SU-DHL-6 (cell line): Measurements from ENCODE around the gene FAM81A.

Experiments
- H2AFZ ChIP-seq: fragments of 200-600 bp; sonication (generic); 2 replicates; pipeline ENCODE4 v1.6.1; 2014; ENCODE audit warnings: low read depth, mild to moderate bottlenecking, moderate library complexity, mixed read lengths, antibody characterized with exemption, low read length; ENCODE audit not compliant: severe bottlenecking
- H3F3A ChIP-seq: fragments of 200-600 bp; shearing (Covaris generic); 2 replicates; pipeline ENCODE4 v1.6.0; 2016; ENCODE audit warnings: antibody characterized with exemption, mild to moderate bottlenecking; ENCODE audit not compliant: insufficient read depth
- H3K27ac ChIP-seq: fragments of 200-600 bp; sonication (generic); 2 replicates; pipeline ENCODE4 v1.5.1; 2016; ENCODE audit warnings: low read depth, mild to moderate bottlenecking, low read length, moderate library complexity, mixed read lengths
- H3K27me3 ChIP-seq: fragments of 200-600 bp; sonication (generic), shearing (Covaris generic); 2 replicates; pipeline ENCODE4 v1.6.0; 2014; ENCODE audit warnings: mild to moderate bottlenecking, low read length
- H3K36me3 ChIP-seq: fragments of 200-600 bp; sonication (generic); 2 replicates; pipeline ENCODE4 v1.6.1; 2014; ENCODE audit warnings: mild to moderate bottlenecking, low read length, mixed read lengths
- H3K4me2 ChIP-seq: fragments of 300-600, 200-600 bp; shearing (Covaris generic), sonication (generic); 2 replicates; pipeline ENCODE4 v1.6.0; 2014; ENCODE audit warnings: low read length, low read depth, mild to moderate bottlenecking; ENCODE audit not compliant: poor library complexity, severe bottlenecking
- H3K4me3 ChIP-seq: fragments of 200-600 bp; sonication (generic); 2 replicates; pipeline ENCODE4 v1.5.1; 2014; ENCODE audit warnings: antibody characterized with exemption, low read length, mild to moderate bottlenecking, mixed read lengths; ENCODE audit not compliant: insufficient read depth, poor library complexity, severe bottlenecking
- H3K79me2 ChIP-seq: fragments of 200-600 bp; sonication (generic); 2 replicates; pipeline ENCODE4 v1.6.1; 2014; ENCODE audit warnings: mild to moderate bottlenecking, low read length, moderate library complexity; ENCODE audit not compliant: insufficient read depth
- H3K9ac ChIP-seq: fragments of 200-600 bp; sonication (generic); 2 replicates; pipeline ENCODE4 v1.7.0; 2014; ENCODE audit warnings: mild to moderate bottlenecking, low read length
- H3K9me2 ChIP-seq: fragments of 200-600 bp; sonication (generic); replicated peaks from 2 replicates; pipeline ENCODE4 v1.6.1; 2014; ENCODE audit warnings: low read length; ENCODE audit not compliant: insufficient read depth
- H3K9me3 ChIP-seq: fragments of 200-600 bp; sonication (generic); 2 replicates; pipeline ENCODE4 v1.6.1; 2014; ENCODE audit warnings: low read length, mixed read lengths; ENCODE audit not compliant: insufficient read depth
- H4K20me1 ChIP-seq: fragments of 200-600 bp; sonication (generic); 2 replicates; pipeline ENCODE4 v1.6.1; 2014; ENCODE audit warnings: low read depth, mild to moderate bottlenecking, antibody characterized with exemption, low read length, moderate library complexity, mixed read lengths
- EZH2phosphoT487 ChIP-seq: fragments of 200-600 bp; sonication (generic), shearing (Covaris generic); conservative IDR thresholded peaks from 2 replicates; pipeline ENCODE4 v1.6.1; 2018; ENCODE audit warnings: mild to moderate bottlenecking, antibody characterized with exemption, low read length, moderate library complexity, mixed read lengths
- TF ChIP-seq, protein P1 (sequence below): fragments of 200-600 bp; sonication (generic); IDR thresholded peaks from one replicate; pipeline ENCODE4 v1.5.1; 2017; ENCODE audit warnings: antibody characterized with exemption, mild to moderate bottlenecking, low read length, moderate library complexity; ENCODE audit not compliant: insufficient read depth, poor library complexity, severe bottlenecking

Gene FAM81A

DNA sequence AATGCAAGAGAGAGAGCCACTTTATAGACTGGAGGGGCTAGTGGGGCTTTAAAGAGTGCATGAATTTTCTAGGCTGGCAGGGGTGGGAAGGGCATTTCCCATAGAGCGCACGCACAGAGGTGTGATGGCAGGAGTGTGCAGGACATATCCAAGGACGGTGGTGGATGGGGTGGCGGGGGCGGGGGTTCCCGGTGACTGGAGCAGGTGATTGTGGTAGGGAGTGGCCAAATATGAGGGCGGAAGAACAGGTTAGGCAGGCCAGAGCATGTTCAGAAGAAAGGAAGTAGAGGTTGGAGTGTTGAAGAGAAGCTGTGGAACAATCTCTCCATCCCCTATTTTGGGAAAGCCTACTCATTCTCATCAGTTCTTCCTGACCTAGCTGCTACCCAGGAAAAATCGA lies 18.1 kb downstream of the FAM81A start:
- H3K27ac ChIP-seq = no peak overlapping the region
- no peak overlapping the region for H2AFZ ChIP-seq
- peaks cover 5% of the 10 kb centered on the region; the same call in 1 of the 2 replicates for H3F3A ChIP-seq
- H3K27me3 ChIP-seq = no peaks in the 10 kb centered on the region
- no peak overlapping the region for H3K4me2 ChIP-seq
- H3K36me3 ChIP-seq = peaks cover 36% of the 10 kb centered on the region
- peaks cover 80% of the 10 kb centered on the region for H3K79me2 ChIP-seq
- TF ChIP-seq EZH2phosphoT487 = no peak
- TF ChIP-seq, protein P1, sequence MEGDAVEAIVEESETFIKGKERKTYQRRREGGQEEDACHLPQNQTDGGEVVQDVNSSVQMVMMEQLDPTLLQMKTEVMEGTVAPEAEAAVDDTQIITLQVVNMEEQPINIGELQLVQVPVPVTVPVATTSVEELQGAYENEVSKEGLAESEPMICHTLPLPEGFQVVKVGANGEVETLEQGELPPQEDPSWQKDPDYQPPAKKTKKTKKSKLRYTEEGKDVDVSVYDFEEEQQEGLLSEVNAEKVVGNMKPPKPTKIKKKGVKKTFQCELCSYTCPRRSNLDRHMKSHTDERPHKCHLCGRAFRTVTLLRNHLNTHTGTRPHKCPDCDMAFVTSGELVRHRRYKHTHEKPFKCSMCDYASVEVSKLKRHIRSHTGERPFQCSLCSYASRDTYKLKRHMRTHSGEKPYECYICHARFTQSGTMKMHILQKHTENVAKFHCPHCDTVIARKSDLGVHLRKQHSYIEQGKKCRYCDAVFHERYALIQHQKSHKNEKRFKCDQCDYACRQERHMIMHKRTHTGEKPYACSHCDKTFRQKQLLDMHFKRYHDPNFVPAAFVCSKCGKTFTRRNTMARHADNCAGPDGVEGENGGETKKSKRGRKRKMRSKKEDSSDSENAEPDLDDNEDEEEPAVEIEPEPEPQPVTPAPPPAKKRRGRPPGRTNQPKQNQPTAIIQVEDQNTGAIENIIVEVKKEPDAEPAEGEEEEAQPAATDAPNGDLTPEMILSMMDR = no peak
- no peak overlapping the region for H3K4me3 ChIP-seq
- no peaks in the 10 kb centered on the region for H3K9me3 ChIP-seq
- no peak overlapping the region for H3K9ac ChIP-seq
- H4K20me1 ChIP-seq = 0 out of 2 replicates have a peak, but pooled peaks cover 7% of the 10 kb centered on the region
- H3K9me2 ChIP-seq = no peaks in the 10 kb centered on the region

DNA sequence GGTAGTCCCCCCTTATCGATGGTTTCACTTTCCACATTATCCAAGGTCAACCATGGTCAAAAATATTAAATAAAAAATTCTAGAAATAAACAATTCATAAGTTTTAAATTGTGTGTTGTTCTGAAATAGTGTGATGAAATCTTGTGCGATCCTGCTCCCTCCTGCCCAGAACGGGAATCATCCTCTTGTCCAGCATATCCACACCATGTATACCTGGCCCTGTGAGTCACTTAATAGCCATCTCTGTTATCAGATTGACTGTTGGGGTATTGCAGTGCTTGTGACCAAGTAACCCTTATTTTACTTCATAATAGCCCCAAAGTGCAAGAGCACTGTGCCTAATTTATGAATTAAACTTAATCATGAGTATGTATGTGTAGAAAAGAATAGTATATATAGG lies 19.1 kb downstream of the FAM81A start:
- Histone ChIP-seq H3K79me2 (peaks cover 80% of the 10 kb centered on the region), H4K20me1 (0 out of 2 replicates have a peak, but pooled peaks cover 7% of the 10 kb centered on the region), H3K27me3 (no peaks in the 10 kb centered on the region), H2AFZ (no peak overlapping the region), H3K9me3 (no peaks in the 10 kb centered on the region), H3K9ac (no peak overlapping the region), H3K9me2 (no peaks in the 10 kb centered on the region), H3K4me3 (no peak overlapping the region), H3K4me2 (no peak overlapping the region), H3F3A (peaks cover 5% of the 10 kb centered on the region; the same call in 1 of the 2 replicates), H3K27ac (no peak overlapping the region), H3K36me3 (peaks cover 44% of the 10 kb centered on the region)
- TF ChIP-seq EZH2phosphoT487 = no peak
- TF ChIP-seq, protein P1 = no peak

DNA sequence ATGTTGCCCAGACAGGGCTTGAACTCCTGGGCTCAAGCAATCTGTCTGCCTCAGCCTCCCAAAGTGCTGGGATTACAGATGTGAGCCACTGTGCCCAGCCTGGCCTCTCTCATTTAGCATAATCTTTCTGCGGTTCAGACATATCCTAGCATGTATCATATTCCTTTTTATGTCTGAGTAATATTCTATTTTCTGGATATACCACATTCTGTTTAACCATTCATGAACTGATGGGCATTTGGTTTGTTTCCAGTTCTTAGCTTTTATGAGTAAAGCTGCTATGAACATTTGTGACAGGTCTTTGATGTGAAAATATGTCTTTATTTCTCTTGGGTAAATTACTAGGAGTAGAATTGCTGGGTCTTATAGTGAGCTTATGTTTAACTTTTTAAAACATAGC lies 23.5 kb downstream of the FAM81A start:
- Histone ChIP-seq H3K27ac (no peak overlapping the region), H3K79me2 (peaks cover 77% of the 10 kb centered on the region), H3K9me3 (no peaks in the 10 kb centered on the region), H3K9ac (no peak overlapping the region), H3K27me3 (no peaks in the 10 kb centered on the region), H3K4me3 (no peak overlapping the region), H3K9me2 (no peaks in the 10 kb centered on the region), H3K36me3 (peaks cover 75% of the 10 kb centered on the region), H2AFZ (no peak overlapping the region), H3K4me2 (no peak overlapping the region), H3F3A (peaks cover 2% of the 10 kb centered on the region; the same call in 1 of the 2 replicates), H4K20me1 (0 out of 2 replicates have a peak, but pooled peaks cover 7% of the 10 kb centered on the region)
- TF ChIP-seq, protein P1 = no peak
- no peak for TF ChIP-seq EZH2phosphoT487
